ENCODE measurements around the gene PLCL1.
A peak's percentile ranks its signal among the peaks of the same experiment; 100 is the strongest.

The PLCL1 gene

DNA sequence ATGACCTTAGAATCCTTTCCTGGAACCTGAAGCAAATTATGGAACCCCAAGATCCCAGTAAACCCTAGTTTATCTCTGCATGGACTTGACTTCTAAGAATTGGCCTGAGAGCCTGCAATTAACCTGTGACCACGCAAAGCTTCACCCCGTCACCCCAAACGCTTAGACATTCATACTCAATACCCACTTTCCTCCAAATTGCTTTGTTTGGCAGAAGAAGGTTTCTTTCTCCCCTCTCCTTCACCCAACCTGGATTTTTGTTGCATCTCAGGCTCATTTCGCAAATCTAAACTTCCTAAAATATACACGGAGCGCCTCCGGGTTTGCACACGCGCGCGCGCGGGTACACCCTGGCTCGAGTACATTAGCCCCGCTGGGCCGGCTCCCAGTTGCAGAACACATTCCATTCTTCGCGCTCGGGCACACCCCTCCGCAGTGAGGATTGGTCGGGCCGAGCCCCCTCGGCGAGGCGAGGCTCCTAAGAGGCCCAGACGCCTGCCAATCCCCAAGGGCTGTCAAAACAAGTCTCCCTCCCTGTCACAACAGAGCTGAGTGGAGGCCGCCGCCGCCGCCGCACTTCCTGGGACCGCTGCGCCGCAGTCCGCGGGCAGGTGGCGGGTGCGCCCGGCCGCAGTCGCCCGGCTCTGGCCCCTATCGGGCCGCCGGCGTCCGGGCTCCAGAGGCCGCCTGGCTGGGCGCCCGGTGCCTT is at the start of gene PLCL1:
Gene PLCL1 (plus strand): TSS at position 545 of the 709 bp plus-strand sequence.
- peak; percentile 89 for DNase-seq

DNA sequence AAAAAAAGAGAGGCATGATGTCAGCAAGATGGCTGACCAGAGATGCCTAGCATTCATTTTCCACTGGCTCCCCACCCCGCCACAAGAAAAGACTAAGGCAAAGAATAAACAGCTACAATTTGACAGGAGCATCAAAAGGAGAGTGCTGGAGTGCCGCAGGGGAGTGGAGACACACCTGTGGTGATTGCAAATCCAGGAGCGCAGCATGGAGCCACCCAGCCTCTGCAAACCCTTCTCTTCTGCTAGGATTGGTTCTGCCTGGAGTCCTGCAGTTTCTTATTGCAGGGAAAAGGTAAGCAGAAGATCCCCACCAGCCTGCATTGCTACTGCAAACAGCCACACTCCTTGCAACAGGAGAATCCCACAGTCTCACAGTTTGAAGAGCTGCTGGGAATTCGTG is 45.4 kb upstream of the PLCL1 start:
- DNase-seq, result no peak

DNA sequence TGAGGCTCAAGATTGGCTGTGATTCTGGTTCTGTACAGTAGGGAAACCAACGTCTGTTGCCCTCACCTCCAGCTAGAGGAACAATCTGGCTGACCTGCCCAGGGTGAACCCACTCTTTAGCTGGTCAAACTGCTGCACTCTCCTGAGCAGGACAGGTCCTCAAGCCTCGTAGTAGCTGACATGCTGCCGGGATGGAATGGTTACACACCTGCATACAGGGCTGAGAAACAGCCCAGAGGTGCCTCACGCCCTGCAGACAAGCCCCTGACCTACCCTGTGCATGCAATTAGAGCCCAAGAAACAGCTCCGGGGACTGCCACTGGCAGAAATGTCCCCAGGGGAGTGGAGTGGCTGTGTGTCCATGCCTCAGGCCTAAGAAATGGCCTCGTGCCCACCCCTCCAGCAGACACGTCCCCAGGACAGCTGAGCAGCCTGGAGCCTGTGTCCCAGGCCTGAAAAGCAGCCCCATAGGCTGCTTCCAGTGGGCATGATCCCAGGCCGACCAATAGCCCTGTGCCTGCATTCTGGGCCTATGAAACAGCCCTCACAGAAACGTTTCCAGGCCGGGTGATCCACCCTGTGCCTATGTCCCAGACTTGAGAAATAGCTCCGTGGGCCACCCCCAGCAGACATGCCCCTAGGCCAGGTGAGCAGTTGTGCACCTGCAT is 44.6 kb upstream of the PLCL1 start:
- no peak for DNase-seq

DNA sequence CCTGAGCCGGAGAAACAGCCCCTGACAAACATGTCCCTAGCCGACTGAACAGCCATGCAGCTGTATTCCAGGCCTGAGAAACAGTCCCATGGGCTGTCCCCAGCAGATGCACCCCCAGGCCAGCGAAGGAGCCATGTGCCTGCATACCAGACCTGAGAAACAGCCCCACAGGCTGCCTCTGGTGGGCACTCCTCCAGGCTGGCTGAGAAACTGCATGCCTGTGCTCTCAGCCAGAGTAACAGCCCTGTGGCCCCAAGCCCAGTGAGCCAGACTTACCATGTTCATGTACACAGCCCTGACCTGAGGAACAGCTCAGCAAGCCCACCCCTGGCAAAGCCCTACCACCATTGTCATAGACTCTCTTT is 44.1 kb upstream of the PLCL1 start:
- DNase-seq, result no peak

DNA sequence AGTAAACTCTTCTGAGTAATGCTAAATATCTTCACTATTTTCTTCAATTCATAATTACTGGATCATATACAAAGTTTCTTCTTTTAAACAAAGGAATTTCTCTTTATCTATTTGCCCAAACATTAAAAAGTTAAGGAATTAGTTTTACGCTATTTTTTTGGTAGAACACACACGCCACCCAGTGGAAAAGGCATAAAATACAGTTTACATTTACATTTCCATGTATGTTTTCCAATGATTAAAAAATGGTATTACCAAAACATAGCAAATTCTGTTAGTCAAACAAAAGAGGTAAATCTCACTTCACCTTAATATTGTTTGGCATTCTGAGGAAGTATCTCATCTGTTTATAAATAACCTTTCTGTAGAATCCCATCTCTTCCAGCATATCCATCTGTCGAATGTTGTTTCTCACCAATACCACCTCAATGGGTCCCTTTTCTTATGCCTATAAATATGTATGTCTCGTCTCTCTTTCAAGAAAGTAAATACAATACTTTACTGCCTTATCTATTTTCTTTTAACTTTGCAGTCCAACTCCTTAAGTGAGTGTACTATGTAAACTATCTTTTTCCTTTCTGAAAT is 26.5 kb upstream of the PLCL1 start:
- DNase-seq, result no peak

DNA sequence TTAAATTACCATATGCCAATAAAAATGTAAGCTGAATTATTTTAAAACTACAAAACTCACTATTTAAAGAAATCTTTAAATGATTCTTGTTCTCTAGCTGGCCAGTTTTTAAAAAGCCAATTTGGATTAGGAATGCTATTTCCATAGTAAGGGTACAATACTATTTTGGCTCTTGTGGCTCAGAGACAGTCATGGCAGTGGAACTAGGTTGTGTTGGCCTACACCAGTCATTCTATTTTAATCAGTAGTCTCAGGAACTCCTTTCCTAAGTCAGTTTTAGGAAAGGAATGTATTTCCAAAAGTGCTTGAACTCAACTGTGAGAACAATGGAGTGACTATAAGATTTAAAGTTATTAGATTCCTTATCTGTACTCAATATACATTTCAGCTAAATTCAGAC is 25.1 kb upstream of the PLCL1 start:
- DNase-seq, result no peak

DNA sequence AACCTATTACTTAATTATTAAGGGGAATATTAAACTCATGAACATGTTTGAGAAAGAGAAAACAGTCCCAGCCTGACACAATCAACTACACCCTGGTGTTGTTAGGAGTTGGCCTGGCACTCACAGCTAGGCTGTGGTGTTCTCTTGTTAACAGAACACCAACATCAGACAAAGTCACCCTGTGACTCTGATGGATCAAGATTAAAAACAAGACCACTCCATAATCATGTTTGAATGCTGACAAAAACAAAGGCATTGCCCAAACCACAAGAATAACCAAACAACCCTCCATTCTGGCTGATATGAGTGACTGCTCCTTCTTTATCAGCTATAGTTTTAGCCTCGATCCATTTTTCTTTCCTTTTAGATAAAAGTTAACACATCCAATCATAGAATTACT is 22.3 kb upstream of the PLCL1 start:
- DNase-seq, result no peak

DNA sequence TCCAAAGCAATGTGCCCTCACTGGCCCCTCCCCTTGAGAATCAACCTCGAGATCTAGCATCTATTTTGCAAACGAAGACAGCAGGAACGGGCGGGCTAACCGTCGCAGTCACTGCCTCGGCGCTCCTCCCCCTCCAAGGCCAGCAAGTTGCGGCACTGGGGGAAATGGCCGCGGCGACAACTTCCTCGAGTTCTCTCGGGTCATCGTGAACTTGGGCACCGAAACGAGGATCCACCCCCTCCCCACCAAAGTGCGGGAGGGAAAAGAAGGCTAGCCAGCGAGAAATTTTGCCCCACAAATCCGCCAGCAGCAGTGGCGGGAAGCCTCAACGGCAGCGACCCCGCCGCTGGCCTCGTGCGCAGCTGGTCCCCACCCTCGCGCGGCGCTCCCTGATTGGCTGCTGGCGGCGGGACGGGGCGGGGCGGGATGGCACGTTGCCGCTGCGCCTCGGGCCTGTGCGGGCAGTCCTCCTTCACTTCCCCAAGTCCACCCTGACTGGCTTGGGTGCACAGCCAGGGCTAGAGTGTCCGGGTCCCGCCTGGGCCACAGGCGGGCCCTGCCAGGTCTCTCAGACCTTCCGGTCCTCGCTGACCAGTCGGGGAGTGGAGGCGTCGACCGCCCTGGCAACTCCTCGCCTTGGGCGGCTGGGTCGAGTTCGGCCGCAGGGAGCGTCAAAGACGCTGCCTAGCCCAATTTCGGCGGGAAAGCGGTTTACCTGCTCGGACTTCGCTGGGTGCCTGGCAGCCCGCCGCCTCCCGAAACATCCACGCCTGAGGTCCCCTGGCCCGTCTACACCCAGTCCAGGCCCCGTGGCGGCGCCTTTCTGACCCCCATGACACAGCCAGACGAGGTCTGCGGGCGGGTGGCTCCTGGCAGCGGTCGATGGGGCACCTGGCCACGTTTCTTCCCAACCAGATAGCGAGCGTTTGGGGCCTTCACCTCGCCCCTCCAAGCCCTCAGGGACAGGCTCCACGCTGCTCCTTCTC is 19.1 kb upstream of the PLCL1 start, which contains the start of gene BOLL:
Gene BOLL (minus strand): TSS at position 364 of the 986 bp plus-strand sequence. CDS start 3,469 bp downstream, outside the sequence.
- DNase-seq, result no peak

DNA sequence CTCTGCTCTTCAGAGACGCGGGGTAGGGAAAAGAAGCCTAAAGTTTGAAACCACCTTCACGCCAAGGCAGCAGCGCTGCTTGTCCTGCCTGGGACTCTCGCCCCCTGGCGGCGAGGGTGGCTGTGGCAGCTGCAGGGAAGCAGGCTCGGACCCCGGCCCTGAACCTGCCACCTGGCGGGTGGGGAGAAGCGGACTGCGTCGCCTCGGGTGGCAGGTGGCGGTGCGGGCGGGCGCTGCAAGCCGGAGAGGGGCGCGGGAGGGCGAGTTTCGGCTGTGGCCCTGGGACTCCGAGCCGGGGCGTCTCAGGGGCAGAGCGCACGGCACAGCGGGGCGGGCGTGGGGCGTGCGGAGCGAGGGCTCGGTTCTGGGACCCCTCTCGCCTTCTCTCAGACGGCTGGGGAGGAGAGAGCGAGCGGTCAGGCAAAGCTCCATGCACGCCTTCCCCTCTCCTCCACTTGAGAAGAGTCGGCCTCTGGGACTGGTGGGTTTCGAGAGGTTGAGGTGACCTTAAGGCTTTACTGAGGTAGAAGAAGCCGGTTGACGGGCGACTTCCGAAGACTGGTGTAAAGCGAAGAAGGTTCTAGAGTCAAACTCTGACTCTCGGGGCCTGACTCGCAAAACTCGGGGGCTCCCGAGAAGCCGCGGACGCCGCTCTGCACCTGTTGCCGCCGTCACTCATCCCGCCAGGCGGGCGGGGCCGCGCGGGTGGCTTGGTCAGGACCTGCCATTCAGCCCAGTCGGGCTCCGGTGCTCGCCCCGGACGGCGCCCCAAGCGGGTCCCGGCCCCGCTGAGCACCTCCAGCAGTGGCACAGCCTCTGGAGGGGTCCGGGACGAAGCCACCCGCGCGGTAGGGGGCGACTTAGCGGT is 18.1 kb upstream of the PLCL1 start:
- peak; percentile 53 for DNase-seq

DNA sequence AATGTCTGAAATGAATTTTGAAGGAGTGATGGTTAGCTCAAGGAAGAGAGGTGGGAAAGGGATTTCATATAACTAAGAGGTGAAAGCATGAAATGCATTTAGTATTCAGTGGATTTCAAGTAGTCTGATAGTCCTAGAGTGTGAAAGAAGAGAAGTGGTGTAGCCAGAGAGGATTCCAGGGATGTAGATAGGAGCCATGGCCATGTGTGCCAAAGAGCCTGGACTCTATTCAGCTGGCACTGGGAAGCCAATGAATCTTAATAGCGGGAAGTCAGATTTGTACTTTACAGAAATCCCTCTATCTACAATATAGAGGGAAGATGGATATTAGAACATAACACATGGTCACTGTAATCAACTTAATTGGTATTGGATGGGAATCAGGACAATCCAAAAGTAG is 10.9 kb upstream of the PLCL1 start:
- DNase-seq, result no peak

DNA sequence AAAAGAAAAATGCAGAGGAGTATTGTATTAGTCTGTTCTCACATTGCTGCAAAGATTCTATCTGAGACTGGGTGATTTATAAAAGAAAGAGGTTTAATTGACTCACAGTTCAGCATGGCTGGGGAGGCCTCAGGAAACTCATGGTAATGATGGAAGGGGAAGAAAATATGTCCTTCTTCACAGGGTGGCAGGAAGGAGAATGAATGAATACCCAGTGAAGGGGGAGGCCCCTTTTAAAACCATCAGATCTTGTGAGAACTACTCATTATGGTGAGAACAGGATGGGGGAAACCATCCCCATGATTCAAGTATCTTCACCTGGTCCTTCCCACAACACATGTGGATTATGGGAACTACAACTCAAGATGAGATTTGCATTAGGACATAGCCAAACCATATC is 9.1 kb upstream of the PLCL1 start:
- no peak for DNase-seq

DNA sequence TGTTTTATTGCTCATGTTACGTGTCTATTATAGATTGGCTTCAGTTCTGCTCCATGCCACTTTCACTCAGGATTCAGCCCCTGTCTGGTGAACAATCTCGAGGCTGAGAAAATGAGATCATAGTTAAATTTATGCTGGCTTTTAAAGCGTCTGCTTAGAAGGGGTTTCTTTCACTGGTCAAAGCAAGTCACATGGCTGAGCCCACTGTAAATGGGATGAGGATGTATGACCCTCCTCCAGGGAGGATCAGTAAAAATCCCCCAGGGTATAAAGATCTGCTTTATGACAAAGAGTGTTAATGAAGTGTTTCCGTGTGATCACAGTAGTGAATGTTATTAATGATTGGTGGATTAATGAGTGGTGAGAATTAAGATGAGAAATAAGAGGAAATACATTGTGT is 6.2 kb upstream of the PLCL1 start:
- no peak for DNase-seq

DNA sequence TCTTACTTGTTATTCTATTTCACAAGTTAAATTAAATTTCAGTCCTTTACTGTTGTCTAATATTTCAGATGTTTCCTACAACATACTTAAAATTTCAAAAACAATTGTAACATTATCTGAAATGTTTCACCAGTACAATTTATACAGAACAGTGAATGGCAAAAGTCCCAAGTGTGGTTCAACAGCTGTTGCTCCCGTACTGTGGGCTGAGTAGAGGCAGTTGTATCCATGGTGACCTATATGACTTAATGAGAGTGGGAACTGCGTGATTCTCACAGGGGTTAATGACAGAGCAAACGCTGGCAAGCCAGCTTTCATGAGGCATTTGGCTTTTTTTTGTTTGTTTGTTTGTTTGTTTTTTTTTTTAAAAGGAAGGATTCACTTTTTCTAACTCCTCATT is 5.3 kb upstream of the PLCL1 start:
- DNase-seq, result no peak

DNA sequence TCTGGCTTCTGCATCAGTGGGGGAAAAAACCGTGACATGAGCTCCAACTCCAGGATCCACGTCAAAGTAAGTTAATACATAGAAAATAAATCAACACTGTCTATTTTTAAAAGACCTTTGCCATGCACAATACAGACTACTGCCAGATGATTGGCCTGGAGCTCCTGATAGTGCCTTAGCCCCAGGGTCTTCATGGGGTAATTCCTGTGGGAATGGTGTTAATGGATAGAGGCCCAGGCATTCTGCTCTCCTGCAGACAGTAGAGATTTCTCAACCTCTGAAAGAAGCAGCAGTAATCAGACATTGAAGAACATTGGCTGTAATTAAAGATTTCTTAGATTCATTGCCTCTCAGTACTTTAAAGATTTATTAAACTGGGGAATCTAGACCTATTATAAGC is 4.3 kb upstream of the PLCL1 start:
- no peak for DNase-seq

DNA sequence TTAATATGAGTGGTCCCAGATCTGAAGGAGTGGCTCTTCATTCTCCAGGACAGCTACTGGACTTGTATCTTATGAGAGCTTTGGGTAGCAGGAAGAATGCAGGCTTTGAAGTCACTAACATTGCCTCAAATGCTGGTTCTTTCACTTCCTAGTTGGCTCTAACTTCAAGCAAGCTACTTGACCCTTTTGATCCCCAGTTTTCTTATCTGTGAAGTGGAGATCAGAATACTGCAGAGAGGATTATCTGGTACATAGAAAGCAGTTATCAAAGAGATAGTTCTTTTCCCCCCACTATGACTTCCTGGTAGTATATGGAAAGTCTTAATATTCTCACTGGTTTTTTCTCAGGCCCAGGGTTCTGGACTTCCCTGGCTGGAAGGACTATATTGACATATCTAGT is 3.4 kb upstream of the PLCL1 start:
- no peak for DNase-seq

DNA sequence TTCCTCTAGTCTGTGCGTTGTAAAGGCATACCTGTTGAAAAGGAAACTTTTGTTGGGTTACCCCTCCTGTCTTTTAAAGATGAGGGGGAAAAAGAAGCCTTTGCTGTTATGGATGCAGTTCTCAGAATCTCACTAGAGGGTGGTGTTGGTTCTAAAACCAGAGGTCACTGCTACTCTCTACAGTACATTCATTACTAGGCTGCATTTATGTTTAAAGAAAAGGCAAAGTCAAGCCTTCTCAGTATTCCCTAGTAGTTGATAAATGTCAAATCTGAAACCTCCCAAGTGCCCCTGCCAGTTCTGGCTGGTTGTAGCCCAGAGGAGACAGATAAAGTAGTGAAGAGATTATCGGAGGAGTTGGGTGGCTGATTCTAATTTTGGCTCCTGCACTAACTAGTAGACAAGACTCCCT is 1.4 kb upstream of the PLCL1 start:
- no peak for DNase-seq

DNA sequence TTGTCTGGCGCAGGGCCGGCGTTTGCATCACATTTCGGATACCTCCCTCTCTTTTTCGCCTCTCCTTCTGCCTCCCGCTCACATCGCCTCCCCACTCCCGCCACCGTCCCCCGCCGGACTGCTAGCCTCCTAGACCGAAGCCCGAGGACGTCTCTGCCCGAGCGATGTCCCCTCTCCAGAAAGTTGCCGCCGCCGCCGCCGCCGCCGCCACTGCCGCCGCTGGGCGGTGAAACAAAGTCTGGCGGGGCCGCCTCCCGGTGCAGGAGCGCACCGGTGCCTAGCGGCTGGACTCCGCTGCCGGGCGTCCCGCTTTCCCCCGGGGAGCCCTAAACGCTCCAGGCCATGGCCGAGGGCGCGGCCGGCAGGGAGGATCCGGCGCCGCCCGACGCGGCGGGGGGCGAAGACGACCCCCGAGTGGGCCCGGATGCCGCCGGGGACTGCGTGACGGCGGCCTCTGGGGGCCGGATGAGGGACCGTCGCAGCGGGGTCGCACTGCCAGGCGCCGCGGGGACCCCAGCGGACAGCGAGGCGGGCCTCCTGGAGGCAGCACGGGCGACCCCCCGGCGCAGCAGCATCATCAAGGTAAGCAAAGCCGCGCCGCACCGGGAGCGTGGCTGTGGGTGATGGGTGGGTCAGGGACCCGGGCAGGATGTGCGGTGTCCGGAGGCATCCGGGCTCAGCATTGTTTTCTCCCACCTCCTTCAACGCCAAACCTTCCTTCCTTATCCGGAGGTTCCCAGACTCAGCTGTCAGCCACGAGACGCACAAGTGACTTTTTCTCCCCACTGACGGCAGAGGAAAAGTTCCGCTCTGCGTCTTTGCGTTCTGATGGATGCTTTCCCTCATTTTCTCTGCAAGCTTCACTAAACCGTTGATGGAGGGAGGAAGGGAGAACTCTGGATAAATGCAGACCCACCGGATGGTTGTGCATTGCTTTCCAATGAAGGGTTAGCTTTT is 643 bp downstream of the PLCL1 start:
- peak; percentile 4 for DNase-seq

DNA sequence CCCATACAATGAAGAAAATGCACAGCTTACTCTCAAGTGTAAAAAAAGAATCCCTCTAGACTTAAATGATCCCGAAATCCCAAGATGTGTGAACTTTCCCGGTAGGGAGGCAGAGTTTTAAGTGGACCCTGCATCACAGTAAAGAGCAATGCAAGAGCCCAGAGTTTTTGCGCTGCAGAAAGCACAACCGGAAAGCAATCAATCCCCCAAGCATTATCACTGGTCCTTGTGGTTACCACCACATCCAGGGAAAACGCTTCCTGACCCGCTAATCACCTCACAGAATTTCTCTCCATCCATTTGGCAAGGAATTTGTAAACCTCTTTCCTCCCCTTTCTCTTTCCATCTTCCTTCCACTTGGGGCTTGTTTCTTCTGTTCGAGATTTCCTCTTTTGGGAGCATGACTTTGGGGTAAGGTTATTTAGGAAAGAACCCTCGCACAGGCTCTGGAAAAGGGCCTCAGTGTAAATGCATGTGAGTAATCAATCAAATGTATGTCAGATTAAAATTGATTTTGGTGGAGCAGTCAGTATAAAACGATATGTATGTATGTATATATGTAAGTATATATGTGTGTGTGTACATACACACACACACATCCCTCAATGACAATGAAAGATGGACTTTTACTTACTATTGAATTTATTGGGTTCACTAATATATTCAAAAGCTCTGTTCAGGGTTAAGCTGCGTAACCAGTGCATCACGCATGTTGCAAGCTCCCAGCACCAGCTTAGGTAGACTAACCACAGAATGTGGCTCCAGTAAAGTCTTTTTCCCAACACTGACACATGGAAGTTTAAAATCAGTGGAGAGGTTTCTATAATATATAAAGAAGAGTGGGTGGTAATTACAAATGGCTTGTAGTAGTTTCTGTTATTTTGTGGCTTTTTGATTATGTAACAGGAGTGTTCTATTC is 1.6 kb downstream of the PLCL1 start:
- no peak for DNase-seq

DNA sequence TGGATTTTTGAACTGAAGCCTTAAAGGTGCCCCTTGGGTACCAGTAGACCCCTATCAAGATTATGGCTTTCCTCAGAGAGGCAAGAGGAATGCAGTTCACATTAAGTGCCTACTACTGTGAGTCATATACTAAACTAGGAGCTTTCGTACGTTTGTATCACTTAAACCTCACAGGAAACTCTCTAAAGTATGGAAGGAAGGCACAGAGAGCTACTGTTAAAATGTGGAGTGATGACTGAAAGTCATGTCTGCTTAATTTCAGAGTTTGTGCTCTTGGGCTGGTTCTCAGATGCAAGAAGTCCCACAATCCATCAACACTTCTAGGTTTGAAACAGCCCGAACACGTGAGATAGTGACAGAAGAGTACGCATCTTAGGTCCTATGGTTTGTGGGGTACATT is 4.7 kb downstream of the PLCL1 start:
- no peak for DNase-seq

DNA sequence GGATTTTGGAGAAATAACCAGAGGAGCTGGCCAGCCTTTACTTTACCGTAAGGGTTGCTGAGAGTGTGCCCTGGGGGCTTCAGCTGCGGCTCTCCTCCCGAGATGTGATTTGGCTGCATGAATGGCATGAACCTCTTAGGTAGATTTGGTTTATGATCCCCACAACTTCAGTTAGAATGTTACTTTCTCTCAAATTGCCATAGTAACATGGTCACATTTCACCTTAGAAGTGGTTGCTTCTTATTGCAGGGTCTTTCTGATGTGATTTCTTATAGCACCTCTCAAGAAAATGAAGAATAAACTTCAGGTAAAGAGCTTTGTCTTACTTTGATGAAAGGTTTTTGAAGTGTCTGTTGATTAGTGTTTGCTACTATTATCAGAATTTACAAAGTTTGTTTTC is 5.6 kb downstream of the PLCL1 start:
- DNase-seq, result no peak

All from CD4-positive, alpha-beta T cell treated with Interferon gamma for 1 hour (primary cell).